Thoracic aorta (tissue), 2 donors: ENCODE data around the gene CMIP. TPM values are rescaled to one million over a fixed set of nuclear protein-coding genes. Genes with fewer than 3 reads are reported as not detected.

ENCODE experiments used
- ATAC-seq: fragments of 150-250 bp; one replicate; pipeline ENCODE4 v1.8.0; 2017; ENCODE audit warnings: low read depth; ENCODE audit not compliant: insufficient number of reproducible peaks, low FRiP score
- DNase-seq: peaks from one replicate; pipeline ENCODE4 v3.0.0-alpha.2; 2020; ENCODE audit warnings: low spot score
- H3K27ac ChIP-seq, 2 donors: fragments of 200-600 bp; sonication (generic); 1 replicate in 1 of 2; 2 replicates in 1 of 2; pipeline ENCODE4 v1.5.1; 2016; ENCODE audit warnings: mild to moderate bottlenecking in 2 of 2, moderate library complexity in 2 of 2
- H3K27me3 ChIP-seq: fragments of 200-600 bp; sonication (generic); replicated peaks from 2 replicates; pipeline ENCODE4 v1.6.0; 2016; ENCODE audit warnings: mild to moderate bottlenecking; ENCODE audit not compliant: insufficient read depth
- H3K36me3 ChIP-seq: fragments of 200-600 bp; sonication (generic); one replicate; pipeline ENCODE4 v1.5.1; 2016
- H3K4me1 ChIP-seq, 2 donors: fragments of 200-600 bp; sonication (generic); 1 replicate in 1 of 2; 2 replicates in 1 of 2; pipeline versions ENCODE4 v1.5.1 to v1.6.0; 2016; ENCODE audit warnings: low read depth in 2 of 2, mild to moderate bottlenecking in 1 of 2; ENCODE audit not compliant: control insufficient read depth in 1 of 2
- H3K4me3 ChIP-seq: fragments of 200-600 bp; sonication (generic); 2 replicates; pipeline ENCODE4 v1.5.1; 2016; ENCODE audit warnings: mild to moderate bottlenecking
- H3K9me3 ChIP-seq: fragments of 200-600 bp; sonication (generic); 2 replicates; pipeline ENCODE4 v1.5.1; 2016
- CTCF ChIP-seq: fragments of 200-600 bp; sonication (generic); IDR thresholded peaks from one replicate; pipeline ENCODE4 v1.5.1; 2019; ENCODE audit warnings: antibody characterized with exemption
- total RNA-seq, 2 donors: library from RNA; depleted of rRNA; stranded (reverse); fragments of >200 nt; gene quantifications; one replicate each; pipeline versions ENCODE4 v1.1.0 to v1.2.3, GENCODE V29; 2016

The CMIP gene
- total RNA-seq, 2 donors from 2014 or later: 20.8 to 46.8 TPM

- H3K36me3 ChIP-seq: no peaks in the 10 kb centered on the region
- no peak for DNase-seq
- no peak overlapping the region for H3K27ac ChIP-seq
- H3K4me3 ChIP-seq: no peak overlapping the region
- no peaks in the 10 kb centered on the region for H3K4me1 ChIP-seq
- ATAC-seq: no peak
- no peaks in the 10 kb centered on the region for H3K27me3 ChIP-seq
- no peak for TF ChIP-seq CTCF
- no peaks in the 10 kb centered on the region for H3K9me3 ChIP-seq
Observed at GRCh38 chr16:81639348-81639747, 194.7 kb downstream of the CMIP start.

GRCh38 chr16:81639931-81640680, 195.5 kb downstream of the CMIP start:
- Histone ChIP-seq H3K27ac (no peak overlapping the region), H3K9me3 (no peaks in the 10 kb centered on the region), H3K4me1 (peaks cover 0 to 3% of the 10 kb centered on the region in 2 donors), H3K36me3 (no peaks in the 10 kb centered on the region), H3K27me3 (no peaks in the 10 kb centered on the region), H3K4me3 (no peak overlapping the region)
- no peak for DNase-seq
- ATAC-seq: no peak
- no peak for TF ChIP-seq CTCF

- DNase-seq (no peak), ATAC-seq (no peak)
- no peak for TF ChIP-seq CTCF
- Histone ChIP-seq H3K27me3 (no peaks in the 10 kb centered on the region), H3K36me3 (no peaks in the 10 kb centered on the region), H3K9me3 (no peaks in the 10 kb centered on the region), H3K27ac (no peak overlapping the region), H3K4me3 (no peak overlapping the region), H3K4me1 (peaks cover 0 to 7% of the 10 kb centered on the region in 2 donors)
Observed at GRCh38 chr16:81640681-81641070, 196.1 kb downstream of the CMIP start.

- H3K36me3 ChIP-seq: no peaks in the 10 kb centered on the region
- no peak for DNase-seq
- H3K4me1 ChIP-seq: peaks cover 0 to 7% of the 10 kb centered on the region in 2 donors
- H3K9me3 ChIP-seq: no peaks in the 10 kb centered on the region
- no peak overlapping the region for H3K27ac ChIP-seq
- no peak for ATAC-seq
- TF ChIP-seq CTCF: no peak
- no peaks in the 10 kb centered on the region for H3K27me3 ChIP-seq
- no peak overlapping the region for H3K4me3 ChIP-seq
Observed at GRCh38 chr16:81641395-81642106, 196.9 kb downstream of the CMIP start.

- TF ChIP-seq CTCF: no peak
- H3K27me3 ChIP-seq: no peaks in the 10 kb centered on the region
- H3K4me1 ChIP-seq: peaks cover 0 to 7% of the 10 kb centered on the region in 2 donors
- ATAC-seq: no peak
- no peak overlapping the region for H3K4me3 ChIP-seq
- no peaks in the 10 kb centered on the region for H3K36me3 ChIP-seq
- DNase-seq: no peak
- H3K27ac ChIP-seq: no peak overlapping the region
- H3K9me3 ChIP-seq: no peaks in the 10 kb centered on the region
Observed at GRCh38 chr16:81642107-81642436, 197.5 kb downstream of the CMIP start.
